DOHH2 (cell line): ENCODE measurements around the gene KCTD11.

ENCODE experiments used
- CTCF ChIP-seq: fragments of 200-600 bp; sonication (generic); IDR thresholded peaks from one replicate; pipeline ENCODE4 v1.5.1; 2014; ENCODE audit warnings: antibody characterized with exemption, mild to moderate bottlenecking, low read depth, low read length; ENCODE audit not compliant: poor library complexity, severe bottlenecking
- EZH2phosphoT487 ChIP-seq: fragments of 200-600 bp; sonication (generic); IDR thresholded peaks from 2 replicates; pipeline ENCODE4 v1.6.1; 2017; ENCODE audit warnings: borderline replicate concordance, mild to moderate bottlenecking, antibody characterized with exemption, low read length, moderate library complexity, mixed read lengths

DNA sequence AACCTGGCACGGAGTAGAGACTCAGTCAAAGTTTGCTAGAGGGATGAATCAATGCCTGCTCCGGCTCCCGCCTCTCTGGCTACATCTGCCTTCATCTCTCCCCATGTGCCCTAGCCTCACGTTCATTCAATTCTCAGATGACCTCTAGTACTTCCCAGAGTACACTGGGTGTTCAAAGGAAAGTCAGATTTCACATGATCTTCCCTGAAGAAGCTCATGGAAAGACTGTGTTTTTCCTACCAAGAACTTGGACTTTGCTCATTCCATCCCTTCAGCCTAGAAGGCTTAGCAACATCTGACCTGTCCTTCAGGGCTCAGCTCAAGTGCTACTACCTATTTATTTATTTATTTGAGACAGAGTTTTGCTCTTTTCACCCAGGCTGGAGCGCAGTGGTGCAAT is 17.9 kb downstream of the KCTD11 start:
- TF ChIP-seq CTCF (no peak), EZH2phosphoT487 (no peak)
